Activated naive CD8-positive, alpha-beta T cell treated with anti-CD3 and anti-CD28 coated beads, Interleukin-2, amount 50 U/mL, for 24 hours (primary cell): ENCODE data around the gene SELENON.
A peak's percentile ranks its signal among the peaks of the same experiment; 100 is the strongest.

Experiments used
- ATAC-seq: fragments of 150-1000 bp; cut with Tn5 transposase; one replicate; pipeline ENCODE4 v1.10.0; 2021
- DNase-seq: peaks from one replicate; pipeline ENCODE4 v3.0.0; 2021
- H3K27ac Mint-ChIP-seq: one replicate; pipeline ENCODE4 v1.8.0; 2021; ENCODE audit warnings: mild to moderate bottlenecking, mixed read lengths
- H3K27me3 Mint-ChIP-seq: one replicate; pipeline ENCODE4 v1.8.0; 2021; ENCODE audit warnings: mixed read lengths
- H3K36me3 Mint-ChIP-seq: one replicate; pipeline ENCODE4 v1.8.0; 2021; ENCODE audit warnings: low read depth, mixed read lengths
- H3K4me1 Mint-ChIP-seq: one replicate; pipeline ENCODE4 v1.8.0; 2021; ENCODE audit warnings: mixed read lengths
- H3K4me3 Mint-ChIP-seq: one replicate; pipeline ENCODE4 v1.8.0; 2021; ENCODE audit warnings: mild to moderate bottlenecking, moderate library complexity, mixed read lengths
- H3K9me3 Mint-ChIP-seq: one replicate; pipeline ENCODE4 v1.8.0; 2021; ENCODE audit warnings: mixed read lengths

The SELENON gene

GRCh38 chr1:25799935-25800702, at the start of gene SELENON:
SELENON (plus strand) TSS chr1:25800193; CDS start chr1:25800231, 38 bp downstream.
- Mint-ChIP-seq H3K27me3 (peaks cover 3% of the 10 kb centered on the region), H3K36me3 (no peaks in the 10 kb centered on the region), H3K4me1 (peaks cover 67% of the 10 kb centered on the region), H3K9me3 (no peaks in the 10 kb centered on the region), H3K27ac (no peak within 1 kb of the TSS), H3K4me3 (peak within 1 kb of the TSS; percentile 73)
- peak; percentile 9 for ATAC-seq
- no peak for DNase-seq

- peaks cover 21% of the 10 kb centered on the region for H3K4me1 Mint-ChIP-seq
- H3K27me3 Mint-ChIP-seq, result peaks cover 2% of the 10 kb centered on the region
- H3K4me3 Mint-ChIP-seq, result no peak overlapping the region
- H3K36me3 Mint-ChIP-seq, result no peaks in the 10 kb centered on the region
- DNase-seq (no peak), ATAC-seq (no peak)
- H3K27ac Mint-ChIP-seq, result no peak overlapping the region
- no peaks in the 10 kb centered on the region for H3K9me3 Mint-ChIP-seq
Measured at GRCh38 chr1:25750923-25751605, 48.9 kb upstream of the SELENON start.

- Mint-ChIP-seq H3K27ac (peak overlapping the region; percentile 67), H3K4me1 (peaks cover 27% of the 10 kb centered on the region), H3K4me3 (no peak overlapping the region), H3K27me3 (peaks cover 2% of the 10 kb centered on the region), H3K36me3 (no peaks in the 10 kb centered on the region), H3K9me3 (no peaks in the 10 kb centered on the region)
- peak; percentile 55 for ATAC-seq
- peak; percentile 19 for DNase-seq
Measured at GRCh38 chr1:25754470-25755181, 45.4 kb upstream of the SELENON start.

- Mint-ChIP-seq H3K9me3 (no peaks in the 10 kb centered on the region), H3K36me3 (no peaks in the 10 kb centered on the region), H3K4me1 (peaks cover 27% of the 10 kb centered on the region), H3K27ac (no peak overlapping the region), H3K4me3 (no peak overlapping the region), H3K27me3 (peaks cover 2% of the 10 kb centered on the region)
- ATAC-seq (no peak), DNase-seq (no peak)
Measured at GRCh38 chr1:25755475-25756125, 44.4 kb upstream of the SELENON start.

- Mint-ChIP-seq H3K36me3 (no peaks in the 10 kb centered on the region), H3K4me3 (no peak overlapping the region), H3K9me3 (no peaks in the 10 kb centered on the region), H3K27ac (no peak overlapping the region), H3K27me3 (peaks cover under 1% of the 10 kb centered on the region), H3K4me1 (peaks cover 27% of the 10 kb centered on the region)
- ATAC-seq, result no peak
- no peak for DNase-seq
Measured at GRCh38 chr1:25756215-25756614, 43.8 kb upstream of the SELENON start.

GRCh38 chr1:25757151-25757845, 42.7 kb upstream of the SELENON start:
- H3K4me1 Mint-ChIP-seq, result peaks cover 27% of the 10 kb centered on the region
- no peak overlapping the region for H3K4me3 Mint-ChIP-seq
- ATAC-seq (no peak), DNase-seq (no peak)
- H3K36me3 Mint-ChIP-seq, result no peaks in the 10 kb centered on the region
- H3K27me3 Mint-ChIP-seq, result no peaks in the 10 kb centered on the region
- no peak overlapping the region for H3K27ac Mint-ChIP-seq
- H3K9me3 Mint-ChIP-seq, result no peaks in the 10 kb centered on the region

GRCh38 chr1:25757846-25758185, 42.2 kb upstream of the SELENON start:
- no peak overlapping the region for H3K27ac Mint-ChIP-seq
- H3K4me1 Mint-ChIP-seq, result peaks cover 27% of the 10 kb centered on the region
- H3K9me3 Mint-ChIP-seq, result no peaks in the 10 kb centered on the region
- no peak for DNase-seq
- H3K4me3 Mint-ChIP-seq, result no peak overlapping the region
- no peaks in the 10 kb centered on the region for H3K36me3 Mint-ChIP-seq
- ATAC-seq, result no peak
- no peaks in the 10 kb centered on the region for H3K27me3 Mint-ChIP-seq

GRCh38 chr1:25758466-25759070, 41.4 kb upstream of the SELENON start:
- peaks cover 27% of the 10 kb centered on the region for H3K4me1 Mint-ChIP-seq
- ATAC-seq (no peak), DNase-seq (no peak)
- no peak overlapping the region for H3K4me3 Mint-ChIP-seq
- H3K27me3 Mint-ChIP-seq, result no peaks in the 10 kb centered on the region
- H3K9me3 Mint-ChIP-seq, result no peaks in the 10 kb centered on the region
- no peak overlapping the region for H3K27ac Mint-ChIP-seq
- no peaks in the 10 kb centered on the region for H3K36me3 Mint-ChIP-seq

GRCh38 chr1:25760122-25760719, 39.8 kb upstream of the SELENON start:
- no peaks in the 10 kb centered on the region for H3K36me3 Mint-ChIP-seq

GRCh38 chr1:25760871-25761270, 39.1 kb upstream of the SELENON start:
- Mint-ChIP-seq H3K36me3 (no peaks in the 10 kb centered on the region), H3K9me3 (no peaks in the 10 kb centered on the region), H3K27me3 (no peaks in the 10 kb centered on the region), H3K4me3 (no peak overlapping the region), H3K4me1 (peaks cover 15% of the 10 kb centered on the region), H3K27ac (no peak overlapping the region)
- ATAC-seq, result no peak
- no peak for DNase-seq

More at GRCh38 chr1:25760122-25760719, 39.8 kb upstream of the SELENON start:
- Mint-ChIP-seq H3K27me3 (no peaks in the 10 kb centered on the region), H3K4me1 (peaks cover 15% of the 10 kb centered on the region), H3K27ac (no peak overlapping the region), H3K4me3 (no peak overlapping the region), H3K9me3 (no peaks in the 10 kb centered on the region)
- DNase-seq (no peak), ATAC-seq (no peak)

GRCh38 chr1:25763493-25763892, 36.5 kb upstream of the SELENON start:
- Mint-ChIP-seq H3K27me3 (no peaks in the 10 kb centered on the region), H3K27ac (no peak overlapping the region)

GRCh38 chr1:25765136-25765922, 34.7 kb upstream of the SELENON start:
- no peaks in the 10 kb centered on the region for H3K27me3 Mint-ChIP-seq
- H3K9me3 Mint-ChIP-seq, result no peaks in the 10 kb centered on the region
- no peak overlapping the region for H3K27ac Mint-ChIP-seq
- H3K36me3 Mint-ChIP-seq, result no peaks in the 10 kb centered on the region
- DNase-seq (no peak), ATAC-seq (no peak)
- peaks cover 22% of the 10 kb centered on the region for H3K4me1 Mint-ChIP-seq
- no peak overlapping the region for H3K4me3 Mint-ChIP-seq

More at GRCh38 chr1:25763493-25763892, 36.5 kb upstream of the SELENON start:
- no peaks in the 10 kb centered on the region for H3K36me3 Mint-ChIP-seq
- DNase-seq (no peak), ATAC-seq (no peak)
- H3K4me1 Mint-ChIP-seq, result peaks cover 11% of the 10 kb centered on the region
- H3K9me3 Mint-ChIP-seq, result no peaks in the 10 kb centered on the region
- H3K4me3 Mint-ChIP-seq, result no peak overlapping the region
